Central memory CD4-positive, alpha-beta T cell (primary cell): ENCODE results near the gene SEC61B.
"Not testable (repeated sequence)": the region's sequence is repeated elsewhere in the genome, so short reads cannot be mapped to it uniquely, and the experiment has no call there.

Experiments
- DNase-seq: peaks from one replicate; pipeline ENCODE4 v3.0.0; 2022

Gene SEC61B

GRCh38 chr9:99192786-99193465 is 29.2 kb upstream of the SEC61B start:
- no peak for DNase-seq

- no peak for DNase-seq
These were observed 28.6 kb upstream of the SEC61B start for GRCh38 chr9:99193466-99193821.

GRCh38 chr9:99196484-99196883 is 25.6 kb upstream of the SEC61B start:
- DNase-seq = not testable (repeated sequence)

GRCh38 chr9:99197124-99197630 is 24.9 kb upstream of the SEC61B start:
- DNase-seq = no peak

- DNase-seq = no peak
These were observed 24.1 kb upstream of the SEC61B start for GRCh38 chr9:99197987-99198386.

GRCh38 chr9:99199938-99200539 is 22.0 kb upstream of the SEC61B start:
- no peak for DNase-seq

- DNase-seq = no peak
These were observed 20.5 kb upstream of the SEC61B start for GRCh38 chr9:99201603-99202002.

- DNase-seq = no peak
These were observed 11.5 kb upstream of the SEC61B start for GRCh38 chr9:99210572-99210971.

GRCh38 chr9:99211746-99212145 is 10.3 kb upstream of the SEC61B start:
- DNase-seq = no peak

- no peak for DNase-seq
These were observed 8.9 kb upstream of the SEC61B start for GRCh38 chr9:99213197-99213596.

- DNase-seq = no peak
These were observed 6.0 kb upstream of the SEC61B start for GRCh38 chr9:99216073-99216472.

- DNase-seq = no peak
These were observed 2.1 kb upstream of the SEC61B start for GRCh38 chr9:99220011-99220410.

GRCh38 chr9:99221266-99221620 is 839 bp upstream of the SEC61B start:
- no peak for DNase-seq

- DNase-seq = no peak
These were observed 561 bp downstream of the SEC61B start for GRCh38 chr9:99222416-99223270.

GRCh38 chr9:99224445-99224844 is 2.4 kb downstream of the SEC61B start:
- no peak for DNase-seq

- DNase-seq = no peak
These were observed 4.0 kb downstream of the SEC61B start for GRCh38 chr9:99226054-99226453.

GRCh38 chr9:99230206-99230605 is 8.1 kb downstream of the SEC61B start:
- no peak for DNase-seq

GRCh38 chr9:99231711-99232110 is 9.6 kb downstream of the SEC61B start:
- no peak for DNase-seq

- DNase-seq = no peak
These were observed 12.5 kb downstream of the SEC61B start for GRCh38 chr9:99234618-99235017.

- DNase-seq = no peak
These were observed 13.0 kb downstream of the SEC61B start for GRCh38 chr9:99235069-99235468.

GRCh38 chr9:99235926-99236634 is 14.0 kb downstream of the SEC61B start:
- DNase-seq = no peak

- no peak for DNase-seq
These were observed 15.3 kb downstream of the SEC61B start for GRCh38 chr9:99237356-99237755.

- not testable (repeated sequence) for DNase-seq
These were observed 15.8 kb downstream of the SEC61B start for GRCh38 chr9:99237849-99238248.
